ENCODE results near the gene ATF5.

ATF5 gene, protein sequence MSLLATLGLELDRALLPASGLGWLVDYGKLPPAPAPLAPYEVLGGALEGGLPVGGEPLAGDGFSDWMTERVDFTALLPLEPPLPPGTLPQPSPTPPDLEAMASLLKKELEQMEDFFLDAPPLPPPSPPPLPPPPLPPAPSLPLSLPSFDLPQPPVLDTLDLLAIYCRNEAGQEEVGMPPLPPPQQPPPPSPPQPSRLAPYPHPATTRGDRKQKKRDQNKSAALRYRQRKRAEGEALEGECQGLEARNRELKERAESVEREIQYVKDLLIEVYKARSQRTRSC

DNA sequence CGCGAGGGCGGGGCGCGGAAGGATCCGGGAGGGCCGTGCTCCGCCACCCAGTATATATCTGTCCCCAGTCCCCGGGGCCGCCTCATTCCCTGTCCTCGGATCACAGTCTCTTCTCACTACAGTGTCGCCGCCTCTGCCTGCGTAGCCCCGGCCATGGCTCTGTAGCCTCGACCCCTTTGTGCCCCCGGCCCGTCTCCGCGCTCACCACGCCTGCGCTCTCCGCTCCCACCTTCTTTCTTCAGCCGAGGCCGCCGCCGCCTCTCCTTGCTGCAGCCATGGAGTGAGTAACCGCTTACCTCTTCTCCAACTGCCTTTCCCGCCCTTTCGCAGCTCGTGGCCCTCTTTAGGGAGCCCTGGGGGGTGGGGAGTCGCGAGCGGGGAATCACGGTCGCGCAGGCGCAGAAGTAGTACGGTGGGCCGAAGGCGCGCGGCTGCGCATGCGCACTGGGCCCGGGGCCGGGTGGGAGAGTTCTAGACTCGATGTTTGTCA is at the start of gene ATF5, which contains the start of gene NUP62:
TSS of gene ATF5 (plus strand) at position 85 of the 490 bp plus-strand sequence. CDS start 1,646 bp downstream, outside the sequence.
TSS of gene NUP62 (minus strand) at position 384 of the 490 bp plus-strand sequence. CDS start 19,697 bp downstream, outside the sequence.
- DNase-seq (ENCODE audit: low read depth, low spot score): peak; percentile 91

DNA sequence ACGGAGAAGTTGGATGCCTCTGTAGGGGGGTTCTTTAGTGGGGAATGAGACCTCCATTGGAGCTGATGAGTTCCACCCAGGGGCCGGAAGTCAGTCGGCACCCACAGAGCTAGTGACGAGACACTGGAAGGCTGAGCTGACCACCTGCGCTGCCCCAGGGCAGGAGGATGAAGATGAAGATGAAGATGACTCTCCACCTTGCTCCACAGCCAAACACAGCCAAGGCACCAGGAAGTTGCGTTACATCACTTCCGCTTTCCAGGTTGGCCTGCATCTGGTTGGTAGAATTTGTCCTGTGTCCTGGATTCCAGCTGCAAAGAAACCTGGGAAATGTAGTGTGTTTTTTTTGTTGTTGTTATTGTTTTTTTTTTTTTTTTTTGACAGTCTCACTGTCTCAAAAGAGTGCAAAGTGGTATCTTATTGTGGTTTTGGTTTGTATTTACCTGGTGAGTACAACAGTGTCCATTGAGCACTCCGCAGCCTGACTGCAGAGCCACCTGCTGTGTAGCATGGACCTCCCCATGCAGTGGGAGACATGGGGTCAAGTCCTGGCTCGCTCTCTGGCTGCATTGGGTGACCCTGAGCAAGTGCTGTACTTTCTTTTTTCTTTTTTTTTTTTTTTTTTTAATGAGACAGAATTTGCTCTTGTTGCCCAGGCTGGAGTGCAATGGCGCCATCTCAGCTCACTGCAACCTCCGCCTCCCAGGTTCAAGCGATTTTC is 49.6 kb upstream of the ATF5 start:
- DNase-seq (ENCODE audit: low read depth, low spot score): no peak

DNA sequence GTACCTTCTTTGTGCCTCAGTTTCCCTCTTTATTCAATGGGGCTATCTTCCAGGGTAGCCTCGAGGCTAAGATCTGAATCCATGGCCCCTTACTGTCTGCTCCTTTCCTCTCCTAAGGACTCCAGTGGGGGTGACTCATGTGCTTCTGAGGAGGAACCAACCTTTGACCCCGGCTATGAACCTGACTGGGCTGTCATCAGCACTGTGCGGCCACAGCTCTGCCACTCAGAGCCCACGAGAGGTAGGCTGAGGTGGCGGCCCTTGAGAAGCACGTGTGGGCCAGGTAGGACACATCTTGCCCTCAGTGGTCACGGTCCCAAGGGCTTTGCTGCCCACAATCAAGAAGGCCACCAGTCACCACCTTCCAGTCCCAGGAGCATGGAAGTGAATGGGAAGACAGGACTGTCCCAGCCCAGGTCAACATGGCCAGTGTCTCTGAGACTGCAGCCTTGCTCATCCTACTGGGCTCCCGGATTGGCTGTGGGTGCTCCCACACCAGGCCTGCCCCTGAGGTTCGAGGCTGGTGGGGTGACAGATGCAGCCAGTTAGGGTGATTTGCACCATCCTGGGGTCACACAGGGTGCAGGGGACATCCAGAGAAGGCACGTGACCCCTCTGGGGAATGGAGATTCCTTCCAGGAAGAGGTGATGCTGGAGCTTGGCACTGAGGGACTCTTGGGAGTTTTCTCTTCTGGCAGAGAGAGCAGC is 48.7 kb upstream of the ATF5 start:
- DNase-seq (ENCODE audit: low read depth, low spot score): no peak

- no peak for DNase-seq (ENCODE audit: low read depth, low spot score)
These were observed 47.8 kb upstream of the ATF5 start for GRCh38 chr19:49881186-49881585.

DNA sequence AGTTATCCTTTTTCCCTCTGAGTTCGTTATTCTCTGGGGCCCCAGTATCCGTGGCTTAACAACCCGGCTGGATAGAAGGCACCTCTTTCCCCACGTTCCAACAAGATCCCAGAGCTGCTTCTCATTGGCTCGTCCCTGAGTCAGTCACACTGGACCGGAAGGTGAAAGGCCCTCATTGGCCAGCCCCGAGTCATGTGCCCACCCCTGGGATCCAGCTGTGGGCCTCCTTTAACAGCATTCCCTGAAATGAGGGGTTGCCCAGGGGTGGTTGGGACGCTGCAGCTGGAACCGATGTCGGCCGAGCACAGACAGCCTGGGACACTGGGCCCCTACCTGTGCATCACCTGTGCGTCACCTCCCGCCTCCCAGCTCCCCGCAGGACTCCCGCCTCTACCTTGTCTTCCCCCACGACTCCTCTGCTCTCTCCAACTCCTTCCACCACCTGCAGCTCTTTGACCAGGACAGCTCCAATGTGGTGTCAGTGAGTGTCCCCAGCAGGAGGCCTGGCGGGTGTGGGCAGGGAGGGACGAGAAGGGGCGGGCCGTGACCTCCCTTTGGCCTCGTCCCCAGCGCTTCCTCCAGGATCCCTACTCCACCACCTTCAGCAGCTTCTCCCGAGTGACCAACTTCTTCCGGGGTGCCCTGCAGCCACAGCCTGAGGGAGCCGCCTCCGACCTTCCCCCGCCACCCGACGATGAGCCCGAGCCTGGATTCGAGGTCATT is 47.2 kb upstream of the ATF5 start:
- peak; percentile 62 for DNase-seq (ENCODE audit: low read depth, low spot score)

DNA sequence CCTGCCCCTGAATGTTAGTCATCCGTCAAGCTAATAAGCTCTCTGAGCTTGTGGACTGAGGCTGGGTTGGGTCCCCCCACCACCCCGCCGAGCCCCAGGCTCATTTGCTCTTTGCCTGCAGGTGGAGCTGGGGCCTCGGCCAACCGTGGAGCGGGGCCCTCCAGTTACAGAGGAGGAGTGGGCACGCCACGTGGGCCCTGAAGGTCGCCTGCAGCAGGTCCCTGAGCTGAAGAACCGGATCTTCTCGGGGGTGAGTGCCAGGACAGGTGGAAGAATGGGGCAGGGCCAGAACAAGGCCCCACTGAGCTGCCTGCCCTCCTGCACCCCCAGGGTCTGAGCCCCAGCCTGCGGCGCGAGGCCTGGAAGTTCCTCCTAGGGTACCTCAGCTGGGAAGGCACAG is 46.4 kb upstream of the ATF5 start:
- no peak for DNase-seq (ENCODE audit: low read depth, low spot score)

DNA sequence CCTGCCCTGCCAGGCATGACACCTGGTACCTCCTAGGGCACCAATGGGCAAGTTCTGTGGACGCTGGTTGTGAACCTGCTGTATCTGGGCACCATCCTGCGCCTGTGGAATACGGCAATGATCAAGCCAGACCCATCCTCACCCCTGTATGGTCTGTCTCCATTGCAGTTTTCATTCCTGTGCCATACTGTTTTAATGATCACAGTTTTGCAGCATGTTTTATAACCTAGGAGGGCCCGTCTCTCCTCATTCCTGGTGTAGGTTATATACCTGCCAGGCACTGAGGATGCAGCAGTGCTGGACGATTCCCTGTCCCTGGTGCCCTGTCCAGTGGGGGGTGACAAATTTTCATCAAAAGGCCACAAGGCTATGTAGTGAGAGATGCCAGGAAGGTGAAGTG is 45.9 kb upstream of the ATF5 start:
- no peak for DNase-seq (ENCODE audit: low read depth, low spot score)

DNA sequence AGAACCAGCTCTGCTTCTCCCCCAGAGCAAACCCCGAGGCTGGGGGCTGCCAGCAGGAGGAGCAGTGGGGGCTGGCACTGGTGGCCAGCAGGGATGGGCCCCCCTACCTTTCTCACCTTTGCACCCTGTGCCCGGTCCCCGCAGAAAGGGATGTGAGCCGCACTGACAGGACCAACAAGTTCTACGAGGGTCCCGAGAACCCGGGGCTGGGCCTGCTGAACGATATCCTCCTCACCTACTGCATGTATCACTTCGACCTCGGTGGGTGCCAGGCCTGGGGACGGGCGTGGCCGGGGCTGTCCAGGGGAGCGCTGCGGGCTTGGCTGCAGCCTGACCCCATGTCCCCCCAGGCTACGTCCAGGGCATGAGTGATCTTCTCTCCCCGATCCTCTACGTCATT is 44.9 kb upstream of the ATF5 start:
- no peak for DNase-seq (ENCODE audit: low read depth, low spot score)

DNA sequence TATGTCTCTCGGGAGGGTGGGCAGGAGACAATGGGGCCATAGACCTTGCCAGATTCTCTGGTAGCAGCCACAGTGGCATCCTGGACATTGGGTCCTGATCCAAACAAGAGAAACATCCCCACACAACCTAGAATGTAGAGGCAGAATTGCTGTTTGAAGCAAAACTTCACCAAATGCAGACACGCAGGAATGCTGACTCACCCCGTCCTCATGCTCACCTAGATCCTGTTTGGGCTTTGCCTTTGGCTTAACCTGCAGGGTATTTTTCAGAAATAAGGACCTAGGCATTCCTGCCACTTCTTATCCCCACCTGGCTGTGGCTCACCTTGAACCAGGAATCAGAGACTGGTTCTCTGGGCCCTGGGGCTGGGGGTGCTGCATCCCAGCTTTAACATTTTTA is 44.2 kb upstream of the ATF5 start:
- no peak for DNase-seq (ENCODE audit: low read depth, low spot score)

DNA sequence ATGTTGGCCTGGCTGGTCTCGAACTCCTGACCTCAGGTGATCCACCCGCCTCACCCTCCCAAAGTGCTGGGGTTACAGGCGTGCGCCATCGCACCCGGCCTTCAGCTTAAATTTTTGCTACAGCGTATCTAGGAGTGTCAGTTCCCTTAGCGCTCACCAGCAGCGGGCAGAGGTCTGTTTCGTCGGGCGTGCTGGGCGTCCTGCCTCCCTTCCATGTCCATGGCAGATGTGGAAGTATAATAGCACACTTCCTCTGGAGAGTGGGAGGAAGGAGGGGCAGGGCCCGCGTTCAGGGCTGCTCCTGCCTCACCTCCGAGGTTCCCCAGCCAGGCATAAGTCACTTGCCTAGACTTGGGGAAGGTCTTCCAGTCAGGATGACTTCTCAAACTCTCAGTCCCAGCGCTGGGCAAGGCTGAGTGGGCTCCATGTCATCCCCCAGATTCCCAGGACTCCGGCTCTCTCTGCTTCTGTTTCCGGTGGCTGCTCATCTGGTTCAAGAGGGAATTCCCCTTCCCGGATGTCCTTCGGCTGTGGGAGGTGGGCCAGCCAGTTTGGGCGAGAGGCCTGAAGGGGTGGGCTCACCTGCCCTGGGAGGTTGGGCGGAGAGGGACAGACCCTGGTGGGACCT is 41.9 kb upstream of the ATF5 start:
- no peak for DNase-seq (ENCODE audit: low read depth, low spot score)

GRCh38 chr19:49887665-49888509 is 41.1 kb upstream of the ATF5 start:
- DNase-seq (ENCODE audit: low read depth, low spot score): no peak

DNA sequence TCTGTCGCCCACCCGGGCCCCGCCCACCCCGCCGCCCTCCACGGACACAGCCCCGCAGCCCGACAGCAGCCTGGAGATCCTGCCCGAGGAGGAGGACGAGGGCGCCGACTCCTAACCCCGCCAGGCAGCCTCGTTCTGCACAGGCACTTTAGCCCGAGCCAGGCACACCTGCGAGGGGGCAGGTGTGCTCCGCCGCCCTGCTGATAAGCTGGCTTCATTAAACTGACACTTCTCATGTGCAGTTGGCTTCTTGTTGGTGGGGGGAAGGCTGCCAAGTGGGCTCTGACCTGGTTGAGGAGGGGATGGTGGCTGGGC is 40.5 kb upstream of the ATF5 start:
- DNase-seq (ENCODE audit: low read depth, low spot score): no peak

DNA sequence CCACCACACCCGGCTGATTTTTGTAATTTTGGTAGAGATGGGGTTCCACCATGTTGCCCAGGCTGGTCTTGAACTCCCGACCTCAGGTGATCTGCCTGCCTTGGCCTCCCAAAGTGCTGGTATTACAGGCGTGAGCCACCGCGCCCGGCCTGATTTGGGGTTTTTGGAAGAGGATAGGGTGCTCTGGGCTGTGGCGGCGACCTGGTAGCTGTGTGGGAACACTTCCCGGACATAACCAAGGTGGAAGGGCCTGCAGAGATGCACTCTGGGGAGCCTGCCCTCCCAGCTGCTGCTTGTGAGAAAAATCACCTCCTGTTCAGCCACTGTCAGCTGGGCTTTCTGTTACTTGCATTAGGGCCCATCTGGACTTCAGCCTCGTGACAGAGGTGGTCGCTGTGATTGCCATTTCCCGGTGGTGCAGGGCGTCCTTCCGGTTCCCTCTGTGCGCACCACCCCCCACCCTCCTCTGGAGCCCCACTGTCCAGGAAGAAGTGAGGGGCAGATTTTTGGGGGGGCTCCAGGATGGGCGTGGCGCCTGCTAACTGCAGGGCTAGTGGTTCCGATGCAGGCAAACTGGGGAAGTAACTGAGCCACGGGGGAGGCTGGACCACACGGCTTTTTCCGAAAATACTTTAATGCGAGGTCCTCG is 39.8 kb upstream of the ATF5 start:
- no peak for DNase-seq (ENCODE audit: low read depth, low spot score)

GRCh38 chr19:49889687-49890348 is 39.2 kb upstream of the ATF5 start:
- DNase-seq (ENCODE audit: low read depth, low spot score): peak; percentile 99

- peak; percentile 78 for DNase-seq (ENCODE audit: low read depth, low spot score)
These were observed 38.4 kb upstream of the ATF5 start for GRCh38 chr19:49890349-49891311.

- DNase-seq (ENCODE audit: low read depth, low spot score): no peak
These were observed 37.6 kb upstream of the ATF5 start for GRCh38 chr19:49891393-49891792.

DNA sequence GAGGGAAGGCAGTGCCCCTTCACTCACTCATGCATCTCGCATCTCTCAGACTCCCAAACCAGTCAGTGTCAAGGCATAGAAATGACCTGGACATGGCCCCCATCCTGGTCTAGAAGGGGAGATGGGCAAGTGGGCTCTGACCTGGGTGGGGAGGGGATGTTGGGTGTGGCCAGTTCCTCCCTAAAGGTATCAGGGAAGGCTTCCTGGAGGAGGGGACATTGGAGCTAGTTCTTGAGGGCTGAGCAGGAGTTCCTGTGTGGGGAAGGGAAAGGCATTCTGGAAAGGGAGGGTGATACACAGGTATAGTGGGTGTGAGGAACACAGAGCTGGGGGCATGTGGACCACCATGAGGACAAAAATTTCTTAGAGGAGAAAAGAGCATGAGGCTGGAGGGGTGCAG is 36.3 kb upstream of the ATF5 start:
- no peak for DNase-seq (ENCODE audit: low read depth, low spot score)

DNA sequence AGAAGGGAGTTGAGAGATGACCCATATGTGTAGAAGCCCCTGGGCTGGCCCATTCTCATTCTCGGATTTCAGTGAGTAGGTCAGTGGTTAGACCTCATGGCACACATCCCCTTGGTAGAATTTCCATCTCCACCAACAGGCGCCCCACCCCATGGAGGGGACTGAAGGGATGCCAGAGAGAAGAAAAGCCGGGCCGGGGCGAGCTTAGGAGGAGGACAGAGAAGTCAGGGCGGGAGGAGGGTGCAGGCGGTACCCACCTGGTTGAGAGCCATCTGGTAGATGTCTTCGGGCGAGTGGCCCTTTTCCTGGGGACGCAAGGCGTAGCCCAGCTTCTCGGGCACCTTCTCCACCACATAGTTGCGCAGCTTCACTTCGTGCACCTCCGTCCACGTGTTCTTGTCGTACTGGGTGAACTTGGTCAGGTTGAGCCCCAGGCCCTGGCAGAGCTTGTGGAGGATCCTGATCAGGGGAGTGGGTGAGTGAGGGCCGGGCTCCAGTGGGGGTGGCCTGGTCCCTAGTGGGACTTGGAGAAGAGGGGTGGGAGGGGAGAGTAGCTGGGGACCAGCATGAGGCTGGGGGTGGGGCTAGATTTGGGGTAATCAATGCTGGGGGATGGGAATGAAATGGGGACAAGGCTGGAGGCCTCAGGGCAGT is 34.9 kb upstream of the ATF5 start:
- DNase-seq (ENCODE audit: low read depth, low spot score): no peak
